Lower lobe of right lung (tissue), 2 donors: Measurements from ENCODE around the gene LKAAEAR1. TPM values are rescaled to one million over a fixed set of nuclear protein-coding genes. Genes with fewer than 3 reads are reported as not detected.
"Not testable (repeated sequence)": the region's sequence is repeated elsewhere in the genome, so short reads cannot be mapped to it uniquely, and the experiment has no call there.

Experiments
- ATAC-seq, 2 donors: fragments of 200-7000 bp; cut with Tn5 transposase; one replicate each; pipeline ENCODE4 v1.9.1; 2020 to 2022; ENCODE audit warnings: mild to moderate bottlenecking in 2 of 2, moderate library complexity in 2 of 2
- DNase-seq: peaks from one replicate; pipeline ENCODE4 v3.0.0-alpha.2; 2020
- H3K27ac ChIP-seq: fragments of 200-600 bp; one replicate; pipeline ENCODE4 v1.8.0; 2022
- H3K27me3 ChIP-seq: fragments of 200-600 bp; one replicate; pipeline ENCODE4 v1.8.0; 2022; ENCODE audit warnings: low read depth
- H3K36me3 ChIP-seq: fragments of 200-600 bp; one replicate; pipeline ENCODE4 v1.8.0; 2022; ENCODE audit warnings: mild to moderate bottlenecking
- H3K4me1 ChIP-seq: fragments of 200-600 bp; one replicate; pipeline ENCODE4 v1.8.0; 2022
- H3K4me3 ChIP-seq: fragments of 200-600 bp; one replicate; pipeline ENCODE4 v1.8.0; 2022; ENCODE audit warnings: mild to moderate bottlenecking
- H3K9me3 ChIP-seq: fragments of 200-600 bp; one replicate; pipeline ENCODE4 v1.8.0; 2022
- intact Hi-C: fragments of 100-400 bp; cut with DNase I; formaldehyde crosslinking; loops from one replicate; pipeline ENCODE4 v1.11.0; 2022
- total RNA-seq: library from RNA; stranded (reverse); fragmentation: NEBNext Ultra II Directional; extraction: Animal tissue kit (Norgen Biotek cat#: 25700); gene quantifications from one replicate; pipeline ENCODE4 v1.2.1, GENCODE V29; 2021
- TF ChIP-seq, protein P1 (sequence below): fragments of 200-600 bp; IDR thresholded peaks from one replicate; pipeline ENCODE4 v1.8.0; 2022; ENCODE audit warnings: antibody characterized with exemption, mild to moderate bottlenecking
- donor health status: DM: no; HTN: yes; CAD: no; lungs with severe emphysema.

The LKAAEAR1 gene
- total RNA-seq, 1 donor from 2014 or later, result 0.97 TPM

DNA sequence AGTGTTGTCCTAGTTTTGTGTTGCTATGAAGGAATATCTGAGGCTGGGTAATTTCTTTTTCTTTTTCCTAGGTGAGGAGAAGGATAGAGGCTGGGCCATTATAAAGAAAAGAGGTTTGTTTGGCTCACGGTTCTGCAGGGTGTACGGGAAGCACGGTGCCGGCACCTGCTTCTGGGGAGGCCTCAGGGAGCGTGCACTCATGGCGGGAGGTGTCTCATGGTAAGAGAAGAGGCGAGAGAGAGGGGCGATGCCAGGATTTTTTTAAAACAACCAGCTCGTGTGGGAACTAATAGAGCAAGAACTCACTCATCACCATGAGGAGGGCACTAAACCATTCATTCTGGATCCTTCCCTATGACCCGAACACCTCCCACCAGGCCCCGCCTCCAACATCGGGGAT lies 37.4 kb upstream of the LKAAEAR1 start:
- H3K4me1 ChIP-seq, result peaks cover 8% of the 10 kb centered on the region
- no peak overlapping the region for H3K4me3 ChIP-seq
- ATAC-seq, result no peak
- no peaks in the 10 kb centered on the region for H3K9me3 ChIP-seq
- no peak overlapping the region for H3K27ac ChIP-seq
- TF ChIP-seq, protein P1, sequence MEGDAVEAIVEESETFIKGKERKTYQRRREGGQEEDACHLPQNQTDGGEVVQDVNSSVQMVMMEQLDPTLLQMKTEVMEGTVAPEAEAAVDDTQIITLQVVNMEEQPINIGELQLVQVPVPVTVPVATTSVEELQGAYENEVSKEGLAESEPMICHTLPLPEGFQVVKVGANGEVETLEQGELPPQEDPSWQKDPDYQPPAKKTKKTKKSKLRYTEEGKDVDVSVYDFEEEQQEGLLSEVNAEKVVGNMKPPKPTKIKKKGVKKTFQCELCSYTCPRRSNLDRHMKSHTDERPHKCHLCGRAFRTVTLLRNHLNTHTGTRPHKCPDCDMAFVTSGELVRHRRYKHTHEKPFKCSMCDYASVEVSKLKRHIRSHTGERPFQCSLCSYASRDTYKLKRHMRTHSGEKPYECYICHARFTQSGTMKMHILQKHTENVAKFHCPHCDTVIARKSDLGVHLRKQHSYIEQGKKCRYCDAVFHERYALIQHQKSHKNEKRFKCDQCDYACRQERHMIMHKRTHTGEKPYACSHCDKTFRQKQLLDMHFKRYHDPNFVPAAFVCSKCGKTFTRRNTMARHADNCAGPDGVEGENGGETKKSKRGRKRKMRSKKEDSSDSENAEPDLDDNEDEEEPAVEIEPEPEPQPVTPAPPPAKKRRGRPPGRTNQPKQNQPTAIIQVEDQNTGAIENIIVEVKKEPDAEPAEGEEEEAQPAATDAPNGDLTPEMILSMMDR, result no peak
- DNase-seq, result no peak
- no peaks in the 10 kb centered on the region for H3K36me3 ChIP-seq
- peaks cover 22% of the 10 kb centered on the region for H3K27me3 ChIP-seq
- intact Hi-C loops, result no loop called here

DNA sequence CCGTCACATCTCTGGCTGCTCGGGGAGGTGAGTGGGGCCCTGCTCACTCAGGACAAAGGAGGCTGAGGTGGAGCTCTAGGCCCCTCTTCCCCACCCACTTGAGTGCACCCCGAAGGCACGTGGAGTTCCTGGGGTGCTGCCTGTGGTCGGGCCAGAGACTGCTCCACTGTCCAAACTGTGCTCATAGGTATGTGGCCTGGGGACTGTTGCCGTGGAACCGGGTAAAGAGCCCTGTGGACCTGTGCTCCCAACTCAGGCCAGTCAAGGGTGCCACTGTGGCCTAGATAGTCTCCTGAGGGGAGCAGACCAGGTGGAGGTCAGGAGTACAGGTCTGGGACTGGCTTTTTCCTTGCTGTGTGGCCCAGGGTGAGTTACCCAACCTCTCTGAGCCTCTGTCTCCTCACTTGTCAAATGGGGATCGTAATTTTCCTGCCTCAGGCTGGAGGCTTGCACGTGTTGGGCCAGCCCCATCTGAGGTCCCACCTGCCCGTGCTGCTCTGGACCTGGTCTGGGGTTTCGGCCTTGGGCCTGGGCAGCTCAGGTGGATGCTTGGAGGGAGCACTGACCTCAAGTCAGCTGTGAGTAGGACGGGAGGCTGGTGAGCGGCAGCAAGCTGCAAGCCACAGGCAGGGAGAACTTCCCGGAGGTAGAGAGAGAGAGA lies 35.6 kb upstream of the LKAAEAR1 start:
- Histone ChIP-seq H3K4me1 (peaks cover 8% of the 10 kb centered on the region), H3K27me3 (peaks cover 19% of the 10 kb centered on the region), H3K4me3 (no peak overlapping the region), H3K36me3 (no peaks in the 10 kb centered on the region), H3K27ac (no peak overlapping the region), H3K9me3 (no peaks in the 10 kb centered on the region)
- intact Hi-C loops, result no loop called here
- ATAC-seq, result peak; percentile 25 to 28
- DNase-seq, result peak; percentile 37
- TF ChIP-seq, protein P1, result no peak

DNA sequence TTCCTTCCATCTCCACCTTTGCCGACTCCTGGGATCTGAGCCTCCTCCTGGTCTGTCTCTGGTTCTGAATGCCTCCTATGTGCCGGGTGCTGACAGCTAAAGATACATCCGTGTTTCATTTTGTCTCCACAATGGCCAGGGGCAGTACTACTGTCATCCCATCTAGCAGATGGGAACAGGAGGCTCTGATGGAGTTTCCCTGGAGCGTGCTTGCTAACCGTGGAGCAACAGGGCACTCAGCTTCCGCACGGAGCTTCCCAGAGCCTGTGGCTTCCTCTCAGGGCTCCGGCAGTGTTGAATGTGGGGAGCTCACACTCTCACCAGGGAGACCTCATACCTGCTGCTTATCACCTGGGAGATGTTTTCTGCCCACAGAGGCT lies 35.1 kb upstream of the LKAAEAR1 start:
- Histone ChIP-seq H3K4me1 (peaks cover 8% of the 10 kb centered on the region), H3K4me3 (no peak overlapping the region), H3K27me3 (peaks cover 17% of the 10 kb centered on the region), H3K27ac (no peak overlapping the region), H3K9me3 (no peaks in the 10 kb centered on the region), H3K36me3 (no peaks in the 10 kb centered on the region)
- peak; percentile 24 for DNase-seq
- TF ChIP-seq, protein P1, result no peak
- no peak for ATAC-seq
- intact Hi-C loops, result no loop called here

DNA sequence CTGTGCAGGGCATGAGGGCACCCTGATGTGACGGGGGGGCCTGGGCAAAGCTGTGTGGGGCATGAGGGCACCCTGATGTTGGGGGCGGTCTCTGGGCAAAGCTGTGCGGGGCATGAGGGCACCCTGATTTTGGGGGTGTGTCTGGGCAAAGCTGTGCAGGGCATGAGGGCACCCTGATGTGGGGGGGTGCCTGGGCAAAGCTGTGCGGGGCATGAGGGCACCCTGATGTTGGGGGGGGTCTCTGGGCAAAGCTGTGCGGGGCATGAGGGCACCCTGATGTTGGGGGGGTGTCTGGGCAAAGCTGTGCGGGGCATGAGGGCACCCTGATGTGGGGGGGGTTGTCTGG lies 33.2 kb upstream of the LKAAEAR1 start:
- H3K9me3 ChIP-seq, H3K4me1 ChIP-seq, H3K36me3 ChIP-seq, ATAC-seq, H3K27ac ChIP-seq, H3K4me3 ChIP-seq, intact Hi-C loops: not testable (repeated sequence)
- H3K27me3 ChIP-seq, result peaks cover 17% of the 10 kb centered on the region
- peak; percentile 9 for DNase-seq

DNA sequence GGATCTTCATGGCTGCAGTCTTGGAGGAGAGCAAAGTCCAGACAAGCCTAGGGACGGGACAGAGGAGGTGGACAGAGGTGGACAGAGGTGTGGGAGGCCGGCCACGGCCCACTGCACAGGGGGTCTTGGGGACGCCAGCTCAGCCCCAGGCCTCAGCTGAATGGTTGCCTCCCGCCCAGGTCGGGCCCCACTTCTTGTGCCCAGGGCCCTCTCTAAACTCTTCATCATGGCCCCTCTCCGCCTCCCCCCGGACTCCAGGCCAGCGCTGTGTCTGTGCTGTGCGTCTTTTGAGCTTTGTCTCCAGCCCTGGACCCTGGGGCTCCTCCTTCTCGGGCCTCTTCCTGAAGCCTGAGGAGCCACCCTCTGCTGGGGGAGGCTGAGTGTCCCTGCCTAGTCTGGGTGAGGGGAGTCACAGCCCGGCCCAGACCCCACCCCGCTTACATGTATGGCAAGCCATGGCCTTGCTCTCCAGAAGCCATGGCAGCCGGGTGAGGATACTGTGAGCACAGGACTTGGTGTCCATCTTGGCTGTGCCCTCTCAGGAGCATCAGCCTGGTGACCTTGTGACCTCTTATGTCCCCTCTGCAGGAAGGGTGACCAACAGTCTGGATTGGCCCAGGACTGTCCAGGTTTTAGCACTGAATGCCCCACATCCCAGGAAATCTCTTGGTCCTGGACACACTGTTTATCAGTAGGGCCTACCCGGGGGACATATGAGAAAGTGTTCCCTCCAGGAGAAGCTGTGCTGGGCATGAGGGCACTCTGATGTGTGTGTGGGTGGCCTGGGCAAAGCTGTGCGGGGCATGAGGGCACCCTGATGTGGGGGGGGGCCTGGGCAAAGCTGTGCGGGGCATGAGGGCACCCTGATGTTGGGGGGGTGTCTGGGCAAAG lies 32.6 kb upstream of the LKAAEAR1 start:
- Histone ChIP-seq H3K36me3 (no peaks in the 10 kb centered on the region), H3K9me3 (no peaks in the 10 kb centered on the region), H3K27ac (no peak overlapping the region), H3K4me1 (peaks cover 8% of the 10 kb centered on the region), H3K27me3 (peaks cover 11% of the 10 kb centered on the region), H3K4me3 (no peak overlapping the region)
- ATAC-seq (no peak), DNase-seq (peak; percentile 42)
- TF ChIP-seq, protein P1, result no peak
- intact Hi-C loops, result no loop called here

DNA sequence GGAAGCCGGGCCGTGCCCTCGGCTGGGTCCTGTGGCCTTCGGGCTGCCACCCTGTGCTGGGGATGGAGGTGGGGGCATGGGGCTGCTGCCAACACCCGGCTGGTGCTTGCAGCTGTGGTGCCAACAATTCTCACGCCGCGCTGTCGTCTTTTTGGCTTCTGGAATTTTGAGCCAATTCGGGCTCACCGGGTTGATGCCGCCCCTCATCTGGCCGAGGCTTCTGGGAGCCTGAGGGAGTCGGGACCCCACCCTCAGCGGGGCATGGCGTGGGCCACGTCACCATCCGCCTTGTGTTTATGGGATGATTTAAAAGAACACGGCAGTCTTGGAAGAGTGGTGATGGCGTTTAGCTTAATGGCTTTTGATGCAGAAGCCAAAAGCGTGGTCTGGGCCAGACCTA lies 31.8 kb upstream of the LKAAEAR1 start:
- TF ChIP-seq, protein P1, result no peak
- peaks cover 4% of the 10 kb centered on the region for H3K27me3 ChIP-seq
- no peak overlapping the region for H3K4me3 ChIP-seq
- H3K27ac ChIP-seq, result no peak overlapping the region
- H3K36me3 ChIP-seq, result no peaks in the 10 kb centered on the region
- peaks cover 8% of the 10 kb centered on the region for H3K4me1 ChIP-seq
- intact Hi-C loops, result no loop called here
- ATAC-seq (no peak), DNase-seq (peak; percentile 42)
- H3K9me3 ChIP-seq, result no peaks in the 10 kb centered on the region
